SH-SY5Y (cell line): ENCODE measurements around the gene ALG5.

Experiments used
- GATA2 ChIP-seq: IDR thresholded peaks from 2 replicates; pipeline ENCODE4 v1.6.1; 2011; ENCODE audit warnings: mild to moderate bottlenecking, low read depth, low read length
- GATA3 ChIP-seq: IDR thresholded peaks from 2 replicates; pipeline ENCODE4 v1.6.1; 2011; ENCODE audit warnings: low read depth, mild to moderate bottlenecking, low read length, moderate library complexity

GRCh38 chr13:37027639-37028038 is 28.5 kb upstream of the ALG5 start:
- TF ChIP-seq GATA2 = no peak
- TF ChIP-seq GATA3 = no peak
